Hippocampal formation (tissue), 2 donors: ENCODE results near the gene MAP2K4.

Experiments used
- DNase-seq, 2 donors: peaks; one replicate each; lab custom pipeline; 2025; lab: John Stamatoyannopoulos, UW

The MAP2K4 gene

DNA sequence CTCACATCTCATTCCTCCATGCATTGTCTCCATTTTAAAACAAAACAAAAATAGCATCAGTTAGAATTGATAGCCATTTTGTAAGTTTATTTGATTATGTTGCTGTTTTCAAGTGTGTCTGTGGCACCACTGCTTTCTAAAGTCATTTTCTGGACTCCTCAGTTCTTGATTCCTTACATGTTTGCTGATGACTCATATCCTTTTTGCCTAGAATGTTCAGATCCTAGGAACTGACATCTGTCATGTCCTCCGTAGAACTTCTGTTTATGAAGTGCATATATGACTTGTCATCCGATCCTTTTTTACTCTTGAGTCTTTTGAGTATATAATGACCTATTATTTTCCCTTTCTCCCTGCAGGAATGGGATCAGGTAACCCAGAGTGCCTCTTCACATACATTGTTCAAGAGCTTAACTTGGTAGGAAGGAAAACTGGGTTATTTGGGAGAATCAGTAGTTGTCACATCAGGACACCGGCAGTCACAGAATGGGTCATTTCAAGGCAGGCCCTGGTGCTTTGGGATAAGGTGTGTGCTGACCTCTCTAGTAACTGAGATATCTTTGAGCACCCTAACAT is 69.2 kb downstream of the MAP2K4 start:
- no peak for DNase-seq

DNA sequence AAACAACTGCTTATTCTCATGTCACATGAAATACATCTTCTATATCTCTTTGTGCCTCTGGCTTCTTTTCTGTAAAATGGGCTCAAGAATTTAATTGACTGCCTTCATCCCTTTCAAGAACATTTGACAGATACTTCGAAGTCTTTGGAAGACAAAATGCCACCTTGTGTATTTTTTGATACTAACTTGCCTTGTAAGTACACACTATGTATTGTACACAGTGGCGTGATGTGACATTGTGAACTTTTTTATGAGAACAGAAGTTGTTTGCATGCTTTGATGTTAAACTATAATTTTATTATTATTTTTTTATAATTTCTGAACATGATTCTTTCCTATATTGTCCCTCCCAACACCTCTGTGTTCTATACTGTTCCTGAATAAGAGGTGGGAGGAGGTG is 73.7 kb downstream of the MAP2K4 start:
- DNase-seq: no peak

DNA sequence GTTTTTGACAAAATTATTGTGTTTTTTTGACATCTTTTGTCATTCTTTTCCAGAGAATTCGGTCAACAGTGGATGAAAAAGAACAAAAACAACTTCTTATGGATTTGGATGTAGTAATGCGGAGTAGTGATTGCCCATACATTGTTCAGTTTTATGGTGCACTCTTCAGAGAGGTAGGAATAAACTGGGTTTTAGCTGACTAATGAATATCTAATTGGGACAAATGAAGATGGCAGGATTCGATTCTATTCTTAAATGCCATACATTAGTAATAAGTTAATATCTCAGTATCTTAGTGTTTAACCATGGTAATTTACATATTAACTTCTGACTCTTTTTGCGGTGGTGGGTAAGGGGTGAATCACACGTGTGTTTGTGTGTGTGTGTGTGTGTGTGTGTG is 74.8 kb downstream of the MAP2K4 start:
- no peak for DNase-seq

DNA sequence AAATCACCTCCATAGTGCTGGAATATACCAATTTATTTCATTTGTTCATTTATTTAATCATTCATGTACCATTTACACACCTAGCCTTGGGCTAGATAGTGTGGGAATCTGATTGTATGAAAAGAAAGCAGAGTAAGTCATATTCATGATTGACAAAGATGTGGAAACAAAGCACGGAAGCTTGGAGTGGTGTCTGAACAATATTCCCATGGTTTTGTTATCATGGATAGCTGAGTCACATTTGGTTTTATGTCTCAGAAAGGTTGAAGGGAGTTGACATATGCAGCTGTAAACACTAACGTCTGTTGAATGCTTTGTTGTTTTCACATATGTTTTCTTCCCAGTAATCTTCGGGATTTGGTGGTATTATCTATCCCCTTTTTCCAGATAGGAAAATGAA is 76.6 kb downstream of the MAP2K4 start:
- DNase-seq: no peak

DNA sequence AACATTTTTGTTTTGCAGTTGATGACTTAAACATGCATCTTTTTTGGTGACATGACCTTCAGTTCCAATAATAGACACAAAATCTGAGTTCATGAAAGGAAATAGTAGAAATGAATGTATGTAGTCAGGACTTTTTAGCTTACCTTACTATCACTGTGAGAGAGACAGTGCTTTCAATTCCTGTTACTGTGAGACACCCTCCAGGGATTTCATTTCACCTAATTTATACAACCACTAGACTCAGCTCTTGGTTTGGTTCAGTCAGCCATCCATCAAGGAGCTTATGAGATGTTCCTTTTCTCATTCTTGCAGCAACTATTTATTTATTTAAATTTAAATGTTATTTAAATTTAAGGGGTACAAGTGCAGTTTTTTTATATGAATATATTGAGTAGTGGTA is 77.9 kb downstream of the MAP2K4 start:
- no peak for DNase-seq

DNA sequence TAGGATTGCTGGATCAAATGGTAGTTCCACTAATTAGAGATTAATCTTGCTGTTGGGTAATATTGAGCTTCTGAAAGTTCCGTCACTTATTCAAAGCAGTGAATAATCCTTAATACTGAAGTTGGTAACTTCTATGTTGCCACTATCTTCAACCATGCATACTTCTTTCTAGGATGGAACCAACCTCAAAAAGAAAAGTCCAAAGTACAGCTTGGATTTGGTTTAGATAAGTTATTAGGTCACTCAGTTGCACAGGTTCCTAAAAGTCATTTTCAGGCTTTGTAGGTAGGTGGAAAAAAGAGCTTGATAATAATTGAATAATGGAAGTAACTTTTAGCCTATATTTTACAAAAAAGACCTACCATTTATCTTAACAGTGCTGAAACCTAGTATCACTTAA is 78.7 kb downstream of the MAP2K4 start:
- no peak for DNase-seq

DNA sequence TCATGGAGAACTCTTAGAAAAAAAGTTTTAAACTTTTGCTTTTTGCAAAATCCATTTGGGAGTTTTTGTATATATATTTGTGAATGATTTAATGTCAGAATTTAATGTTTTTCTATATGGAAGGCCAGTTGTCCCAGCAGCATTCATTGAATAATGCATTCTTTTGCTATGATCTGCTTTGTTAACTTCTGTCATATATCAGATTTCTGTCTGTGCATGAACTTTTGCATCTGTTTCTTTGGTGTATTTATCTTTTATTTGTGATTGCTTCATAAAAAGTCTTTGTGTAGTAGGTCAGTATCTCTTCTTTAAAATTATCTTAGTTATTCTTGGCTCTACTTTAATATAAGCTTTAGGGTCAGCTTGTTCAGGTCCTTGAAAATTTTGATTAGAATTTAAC is 84.2 kb downstream of the MAP2K4 start:
- DNase-seq: no peak

DNA sequence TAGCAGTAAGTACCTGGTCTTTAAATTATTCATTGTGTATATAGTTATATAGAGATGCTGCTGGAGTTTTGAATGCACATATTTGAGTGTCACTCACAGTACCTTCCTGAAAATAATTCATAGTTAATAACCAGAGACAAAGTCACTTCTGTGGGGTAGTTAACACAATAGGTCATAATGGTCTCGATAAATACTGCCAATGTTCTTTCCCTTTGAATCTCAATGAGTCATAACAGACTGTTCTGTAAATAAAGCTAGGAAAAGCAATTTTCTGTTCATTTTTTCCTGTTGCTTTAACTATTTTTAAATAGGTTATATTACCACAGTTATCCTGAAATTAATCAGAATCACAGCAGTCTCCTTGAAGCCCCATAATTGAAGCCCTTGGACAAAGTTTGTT is 87.2 kb downstream of the MAP2K4 start:
- no peak for DNase-seq

DNA sequence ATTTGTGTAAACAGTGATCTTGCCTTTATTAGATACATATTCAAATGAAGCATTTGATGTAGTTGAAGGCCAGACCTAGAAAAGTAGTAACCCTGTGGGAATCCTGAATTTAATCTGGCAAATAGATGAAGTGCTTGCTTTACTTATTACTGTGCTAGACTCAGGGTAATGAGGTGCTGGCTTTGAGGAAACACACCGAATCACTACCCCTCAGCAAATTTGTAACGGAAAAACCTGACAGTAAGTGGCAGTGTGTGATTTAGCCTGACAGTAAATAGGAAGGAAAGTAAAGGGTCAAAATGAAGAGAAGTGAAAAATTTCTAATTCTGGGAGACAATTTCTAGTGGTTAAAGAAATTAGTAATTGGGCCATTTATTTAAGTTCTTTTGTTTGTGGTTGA is 90.2 kb downstream of the MAP2K4 start:
- no peak for DNase-seq

DNA sequence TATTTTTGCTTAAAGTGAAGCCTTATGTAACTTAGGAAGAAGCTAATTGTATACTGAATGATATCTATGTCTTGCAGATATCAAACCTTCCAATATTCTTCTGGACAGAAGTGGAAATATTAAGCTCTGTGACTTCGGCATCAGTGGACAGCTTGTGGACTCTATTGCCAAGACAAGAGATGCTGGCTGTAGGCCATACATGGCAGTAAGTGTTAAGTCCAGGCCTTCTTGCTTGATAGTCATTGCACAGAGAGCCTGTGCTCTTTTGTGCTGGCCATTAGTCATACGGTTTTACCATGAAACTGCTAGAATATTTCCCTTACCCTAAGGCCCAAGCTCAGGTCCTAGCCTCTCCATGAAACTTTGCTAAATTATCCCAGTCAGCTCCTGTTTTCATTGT is 92.5 kb downstream of the MAP2K4 start:
- no peak for DNase-seq

DNA sequence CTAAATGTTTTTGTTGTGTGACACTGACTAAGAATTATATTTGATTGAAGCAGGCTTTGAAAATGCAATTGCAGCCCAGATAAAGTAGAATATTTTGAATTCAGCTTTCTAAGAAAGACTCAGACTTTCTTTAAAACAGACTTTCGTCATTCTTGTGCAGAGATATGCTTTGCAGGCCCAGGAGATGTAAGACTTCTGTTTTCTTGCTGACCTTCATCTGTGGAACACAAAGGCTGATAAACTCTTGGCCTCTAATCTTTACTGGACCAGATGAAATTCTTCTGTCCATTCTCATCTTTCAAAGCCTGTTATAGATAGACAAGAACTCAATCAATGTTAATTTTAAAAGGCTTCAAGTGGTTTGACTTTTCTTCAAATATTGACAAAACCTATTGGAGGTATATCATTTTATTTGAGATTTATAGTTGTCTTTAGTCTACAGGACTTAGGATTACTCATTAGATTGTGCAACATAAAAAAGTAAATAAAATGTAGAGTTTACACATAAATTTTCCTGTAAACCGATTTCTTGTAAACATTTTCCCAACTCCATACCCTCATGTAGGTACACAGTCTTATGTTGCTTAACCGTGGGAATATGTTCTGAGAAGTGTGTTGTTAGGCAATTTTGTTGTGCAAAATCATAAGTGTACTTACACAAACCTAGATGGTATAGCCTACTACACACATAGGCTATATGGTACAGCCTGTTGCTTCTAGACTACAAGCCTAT is 94.2 kb downstream of the MAP2K4 start:
- DNase-seq: no peak

DNA sequence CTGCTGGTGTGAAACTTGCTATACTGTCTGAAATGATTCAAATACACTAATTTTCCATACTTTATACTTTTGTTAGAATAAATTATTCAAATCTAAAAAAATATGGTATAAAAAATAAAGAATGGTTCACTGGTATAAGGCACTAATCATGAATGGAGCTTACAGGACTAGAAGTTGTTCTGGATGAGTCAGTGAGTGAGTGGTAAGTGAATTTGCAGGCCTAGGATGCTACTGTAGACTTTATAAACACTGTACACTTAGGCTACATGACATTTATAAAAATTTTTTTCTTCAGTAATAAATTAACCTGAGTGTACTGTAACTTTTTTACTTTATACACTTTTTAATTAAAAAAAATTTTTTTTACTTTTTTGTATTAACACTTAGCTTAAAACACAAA is 95.5 kb downstream of the MAP2K4 start:
- DNase-seq: no peak

DNA sequence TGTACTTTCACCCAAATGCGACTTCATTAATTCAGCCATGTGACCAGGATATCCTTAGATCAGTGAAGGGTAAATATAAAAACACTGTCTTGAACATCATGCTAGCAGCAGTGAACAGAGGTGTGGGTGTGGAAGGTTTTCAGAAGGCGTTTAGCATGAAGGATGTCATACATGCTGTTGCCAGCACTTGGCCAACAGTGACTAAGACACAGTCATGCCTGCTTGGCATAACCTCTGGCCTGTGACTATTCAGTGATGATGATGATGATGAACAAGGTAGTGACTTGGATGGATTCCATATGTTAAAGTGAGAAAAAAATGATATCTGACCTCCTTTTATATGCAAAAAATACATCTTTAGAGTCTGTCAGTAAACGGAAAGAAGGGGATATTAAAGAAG is 97.9 kb downstream of the MAP2K4 start:
- no peak for DNase-seq

DNA sequence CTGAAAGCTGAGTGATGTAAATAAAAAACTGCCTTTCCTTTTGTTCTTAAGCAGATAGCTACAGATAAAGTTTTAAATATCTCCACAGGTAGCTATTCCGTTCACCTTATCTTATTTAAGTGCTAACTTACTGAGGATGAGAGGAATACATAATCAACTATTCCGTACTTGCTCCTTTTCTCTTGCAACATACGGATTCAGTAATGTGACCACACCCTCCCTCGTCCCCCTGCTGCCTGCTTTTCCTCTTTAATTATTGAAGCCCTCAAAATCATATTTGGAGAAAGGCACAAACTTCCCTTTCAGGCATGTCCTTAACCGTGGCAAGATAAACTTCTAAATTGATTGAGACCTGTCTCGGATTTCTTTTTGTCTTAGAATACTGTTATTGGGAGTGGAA is 101.4 kb downstream of the MAP2K4 start:
- no peak for DNase-seq

DNA sequence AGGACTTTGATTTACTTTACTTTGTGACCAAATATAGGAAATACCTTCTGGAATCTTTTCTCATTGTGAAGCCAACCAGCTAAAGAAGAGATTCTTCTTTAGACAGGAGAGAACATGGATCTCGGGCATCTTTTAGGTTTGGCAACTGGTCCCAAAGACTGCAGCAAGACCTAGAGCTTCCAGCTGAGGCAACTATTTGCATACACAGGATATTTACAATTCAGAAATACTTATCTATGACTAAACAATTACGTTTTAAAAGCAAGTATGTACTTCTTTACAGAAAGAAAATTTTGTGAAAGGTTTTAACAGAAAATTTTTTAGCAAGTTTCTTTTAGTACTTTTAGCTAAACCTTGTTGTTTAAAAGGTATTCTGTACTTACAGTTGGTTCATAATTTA is 106.5 kb downstream of the MAP2K4 start:
- DNase-seq: no peak

DNA sequence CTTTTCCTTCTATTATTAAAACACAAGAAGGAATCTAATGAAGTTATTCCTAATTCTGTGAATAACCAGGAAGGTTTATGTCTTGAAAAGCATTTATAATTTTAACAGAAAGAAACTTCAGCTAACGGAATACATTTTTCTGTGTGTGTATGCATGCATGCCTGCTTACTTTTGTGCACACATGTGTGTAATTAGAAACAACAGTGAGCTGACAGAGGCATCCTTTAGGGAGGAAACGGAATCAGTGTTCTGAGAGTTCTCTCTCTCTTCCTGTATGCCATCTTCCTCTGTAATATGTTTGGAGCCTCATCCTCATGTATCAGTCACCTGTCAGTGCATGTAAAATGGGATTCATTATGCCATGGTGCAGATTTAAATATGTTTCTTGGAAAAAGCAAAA is 107.0 kb downstream of the MAP2K4 start:
- no peak for DNase-seq

DNA sequence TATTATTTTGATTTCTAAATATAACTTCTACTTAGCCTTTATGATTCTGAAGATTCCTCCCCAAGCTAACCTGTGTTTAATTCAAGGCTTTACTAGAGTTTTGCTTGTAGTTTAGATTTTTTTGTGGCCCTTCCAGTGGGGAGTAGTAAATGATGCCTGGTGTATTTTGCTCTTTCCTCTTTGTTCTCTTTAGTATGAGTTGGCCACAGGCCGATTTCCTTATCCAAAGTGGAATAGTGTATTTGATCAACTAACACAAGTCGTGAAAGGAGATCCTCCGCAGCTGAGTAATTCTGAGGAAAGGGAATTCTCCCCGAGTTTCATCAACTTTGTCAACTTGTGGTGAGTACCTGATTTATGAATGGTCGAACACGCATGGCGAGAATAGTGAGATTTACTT is 108.3 kb downstream of the MAP2K4 start:
- no peak for DNase-seq

DNA sequence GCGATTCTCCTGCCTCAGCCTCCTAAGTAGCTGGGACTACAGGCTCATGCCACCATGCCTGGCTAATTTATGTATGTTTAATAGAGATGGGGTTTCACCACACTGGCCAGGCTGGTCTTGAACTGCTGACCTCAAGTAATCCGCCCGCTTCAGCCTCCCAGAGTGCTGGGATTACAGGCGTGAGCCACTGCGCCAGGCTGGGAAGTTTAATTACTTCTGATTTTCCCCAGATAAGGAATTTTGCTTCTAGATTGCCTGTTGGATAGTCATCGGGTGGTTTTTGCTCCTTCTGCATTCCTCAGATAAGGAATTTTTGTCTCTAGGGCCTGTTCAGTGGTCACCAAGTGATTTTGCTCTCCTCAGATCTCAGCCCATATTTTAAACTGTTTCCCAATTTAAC is 112.5 kb downstream of the MAP2K4 start:
- DNase-seq: no peak

DNA sequence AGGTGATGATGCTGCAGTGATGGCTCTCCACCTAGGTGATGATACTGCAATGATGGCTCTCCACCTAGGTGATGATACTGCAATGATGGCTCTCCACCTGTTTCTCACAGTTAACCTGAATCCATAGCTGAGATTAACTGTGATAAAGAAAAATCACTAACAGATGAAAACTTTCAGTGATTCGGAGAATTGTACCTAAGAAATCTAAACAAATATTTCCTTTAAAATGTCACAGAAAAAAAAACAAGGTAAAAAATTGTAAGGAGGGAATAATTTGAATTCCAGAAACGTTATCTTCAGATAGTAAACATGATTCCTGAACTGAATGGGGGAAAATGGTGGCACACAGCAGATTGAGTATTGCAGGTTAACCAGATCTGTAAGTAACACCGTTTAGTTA is 113.4 kb downstream of the MAP2K4 start:
- DNase-seq: no peak

DNA sequence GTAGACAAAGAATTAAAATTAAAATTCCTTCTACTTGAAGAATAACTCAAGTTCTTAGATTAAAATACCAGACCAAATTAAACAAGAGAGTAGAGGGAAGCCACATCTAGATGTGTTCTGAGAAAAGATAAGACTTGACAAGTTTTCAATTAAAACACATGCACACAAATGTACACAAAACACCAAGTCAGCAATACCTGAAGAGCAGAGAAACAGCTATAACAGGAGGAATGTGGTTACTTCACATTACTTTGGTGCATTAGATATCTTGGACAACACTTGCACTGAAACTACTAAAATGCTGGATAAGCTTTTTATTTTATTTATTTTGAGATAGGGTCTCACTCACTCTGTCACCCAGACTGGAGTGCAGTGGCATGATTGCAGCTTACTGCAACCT is 113.9 kb downstream of the MAP2K4 start:
- no peak for DNase-seq

DNA sequence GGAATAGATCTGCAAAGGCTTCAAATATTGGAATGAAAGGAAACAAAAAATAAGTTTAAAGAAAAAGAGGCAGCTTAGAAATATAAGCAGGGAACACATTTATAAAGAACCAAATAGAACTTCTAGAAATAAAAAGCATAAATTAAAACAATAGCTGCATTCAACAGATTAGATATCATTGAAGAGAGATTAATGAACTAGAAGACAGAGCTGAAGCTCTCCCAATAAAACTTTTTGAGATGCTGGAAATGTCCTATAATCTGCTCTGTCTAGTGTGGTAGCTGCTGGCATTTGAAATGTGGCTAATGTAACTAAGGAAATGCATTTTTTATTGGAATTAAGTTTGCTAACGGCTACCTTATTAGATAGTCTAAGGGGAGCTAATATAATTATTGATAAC is 115.6 kb downstream of the MAP2K4 start:
- DNase-seq: no peak

DNA sequence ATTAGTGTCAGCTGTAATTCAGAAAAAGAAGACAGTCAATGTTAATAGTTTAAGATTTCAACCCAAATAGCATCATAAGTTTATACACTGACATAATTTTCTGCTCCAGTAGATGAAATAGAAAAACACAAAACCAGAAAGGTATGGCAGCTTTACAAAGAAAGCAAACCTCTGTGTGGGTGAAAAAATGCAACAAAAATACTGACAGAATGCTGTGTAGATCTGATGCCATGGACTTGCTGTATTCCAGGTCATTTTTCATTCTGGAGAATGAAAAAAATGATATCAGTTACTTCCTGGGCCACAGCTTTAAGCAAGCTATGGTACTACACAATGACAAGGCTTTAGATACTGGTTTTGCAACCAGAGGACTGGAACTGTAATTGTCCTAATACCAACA is 116.0 kb downstream of the MAP2K4 start:
- no peak for DNase-seq

DNA sequence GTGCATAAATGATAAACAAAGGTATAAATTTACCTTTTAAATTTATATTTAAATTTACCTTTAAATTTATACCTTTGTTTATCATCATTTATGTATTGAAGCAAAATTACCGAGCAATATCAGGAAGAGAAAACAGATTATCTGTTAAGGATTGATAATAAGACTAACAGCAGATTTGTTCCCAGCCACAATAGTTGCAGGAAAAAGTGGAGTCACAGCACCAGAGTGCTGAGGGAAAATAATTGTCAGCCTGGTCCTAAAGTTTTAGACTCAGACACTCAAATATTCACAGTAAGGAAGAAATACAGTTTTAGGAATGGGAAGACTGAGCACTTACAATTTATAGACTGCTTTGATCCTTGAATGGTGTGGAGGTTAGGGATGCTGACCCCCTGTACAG is 117.2 kb downstream of the MAP2K4 start:
- no peak for DNase-seq

DNA sequence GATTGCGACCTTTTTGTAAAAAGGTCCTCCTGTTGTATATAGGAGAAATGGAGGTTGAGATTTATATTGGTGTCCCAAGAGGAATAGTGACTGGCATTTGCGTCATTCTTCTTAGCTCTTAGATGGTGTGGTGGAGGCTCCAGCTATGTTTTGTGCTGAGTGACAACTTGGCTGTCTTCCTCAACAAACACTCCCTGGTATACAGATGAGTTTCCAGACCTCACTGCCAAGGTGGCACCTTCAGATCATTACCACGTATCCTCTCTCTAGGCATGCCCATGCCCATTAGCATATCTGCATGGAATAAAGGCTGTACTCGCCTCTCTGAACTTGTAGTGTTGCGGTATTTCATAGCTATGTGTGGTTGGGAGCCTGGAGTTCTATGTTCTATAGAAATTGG is 120.0 kb downstream of the MAP2K4 start:
- DNase-seq: no peak
